ENCODE results near the gene DNAH3. TPM values are rescaled to one million over a fixed set of nuclear protein-coding genes. Genes with fewer than 3 reads are reported as not detected.

DNAH3 gene
- total RNA-seq (2021; fragmentation: NEBNext Ultra II Directional; extraction: Animal tissue kit (Norgen Biotek cat#: 25700)) (0.71 and 0.78 TPM in 2 replicates), polyA plus RNA-seq (2011; rRNA removed) (0.57 and 0.67 TPM in 2 replicates), polyA minus RNA-seq (2011; rRNA and poly(A)+ RNA removed) (2.2 and 3.1 TPM in 2 replicates)
- polyA plus RNA-seq (2011; cell fraction: cytosol; rRNA removed), result 0.94 TPM
- 1.3 TPM for polyA plus RNA-seq (2011; cell fraction: nucleus; rRNA removed)
- 0.76 to 0.93 TPM (median 0.85 TPM) in 4 replicates for polyA plus RNA-seq (2012, experiment 1 of 2)
- polyA plus RNA-seq (2012, experiment 2 of 2), result 0.05 TPM
- polyA plus RNA-seq (2013, experiment 1 of 2), result 0.59 TPM
- 0.35 TPM for polyA plus RNA-seq (2013, experiment 2 of 2)
- polyA minus RNA-seq (2011; cell fraction: cytosol; rRNA and poly(A)+ RNA removed), result 0.29 TPM
- polyA minus RNA-seq (2011; cell fraction: nucleus; rRNA and poly(A)+ RNA removed), result 1.7 TPM
- long read RNA-seq, experiment 1, result 0 reads
- long read RNA-seq, experiment 2, partial matches to known transcripts, result 0 of 2 reads
- long read RNA-seq, experiment 2, other reads (novel, unspliced or antisense), result 2 of 2 reads

DNA sequence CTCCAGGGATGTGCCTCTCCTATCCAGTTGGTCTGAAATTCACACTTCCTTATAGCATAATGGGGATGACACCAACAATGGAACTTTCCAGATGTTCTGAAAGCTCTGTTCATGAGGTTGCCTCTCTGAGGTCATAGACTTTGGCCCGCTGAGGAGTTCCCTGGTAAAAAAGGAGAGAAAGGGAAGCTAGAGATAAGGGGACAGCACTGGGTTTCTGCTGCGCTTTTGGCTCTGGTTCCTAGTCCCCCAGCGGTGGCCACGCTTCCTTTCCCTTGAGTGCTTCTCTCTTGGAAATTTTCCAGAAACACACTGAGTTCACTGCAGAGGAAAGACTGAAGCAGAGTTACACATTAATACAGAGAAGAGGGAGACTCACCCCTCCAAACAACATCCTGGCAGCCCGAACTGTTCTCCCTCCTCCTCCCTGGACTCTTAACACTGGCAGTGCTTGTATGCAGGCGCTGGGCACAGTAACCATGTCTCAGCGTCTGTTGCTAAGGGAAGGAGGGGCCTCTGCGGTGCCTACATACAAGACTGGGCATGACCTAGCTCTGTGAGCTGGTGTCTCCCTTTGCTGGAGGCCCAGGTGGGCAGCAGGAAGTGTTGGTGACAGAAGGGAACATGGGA lies at the start of gene DNAH3:
Gene DNAH3, minus strand, starts transcription at position 472 of the 627 bp plus-strand sequence. CDS start 527 bp downstream, outside the sequence.
- H4K5ac ChIP-seq (ENCODE audit: insufficient read length, low read depth, low read length), result no peak within 1 kb of the TSS
- H3K4me2 ChIP-seq (ENCODE audit: insufficient read depth in 1 of 2, low read depth in 2 of 2, low read length in 2 of 2), result no peak within 1 kb of the TSS
- H3K18ac ChIP-seq (ENCODE audit: extremely low read depth, low read length), result no peak within 1 kb of the TSS
- no peak within 1 kb of the TSS for H2BK12ac ChIP-seq (ENCODE audit: low read depth, low read length)
- DNase-seq (ENCODE audit: low read depth in 1 of 2, low spot score in 2 of 2) (no peak), FAIRE-seq (no peak)
- H3K79me1 ChIP-seq (ENCODE audit: low read depth, low read length), result no peaks in the 10 kb centered on the region
- no peak within 1 kb of the TSS for H2BK5ac ChIP-seq (ENCODE audit: low read depth, low read length)
- H3K36me3 ChIP-seq (ENCODE audit: control insufficient read depth in 2 of 4, insufficient read depth in 4 of 4, low read length in 3 of 4), result no peaks in the 10 kb centered on the region
- no peak within 1 kb of the TSS for H2BK20ac ChIP-seq (ENCODE audit: low read length)
- no peaks in the 10 kb centered on the region for H3K27me3 ChIP-seq (replicated peaks in 1 of 4; ENCODE audit: control insufficient read depth in 3 of 4, extremely low read depth in 1 of 4, insufficient read depth in 3 of 4, low read length in 3 of 4)
- H2BK120ac ChIP-seq (replicated peaks; ENCODE audit: low read depth, low read length), result no peak within 1 kb of the TSS
- H3K4ac ChIP-seq (replicated peaks; ENCODE audit: insufficient read length, low read depth, low read length), result no peak within 1 kb of the TSS
- no peak within 1 kb of the TSS for H3K27ac ChIP-seq (ENCODE audit: low read depth, low read length)
- TF ChIP-seq CBX5 (IDR thresholded peaks at IDR 0.05; ENCODE audit: low read depth, low read length) (no peak), BCL11A (IDR thresholded peaks at IDR 0.05; ENCODE audit: low read depth in 2 of 2, low read length in 2 of 2) (no peak), SRF (IDR thresholded peaks at IDR 0.05; ENCODE audit: low read depth, low read length) (no peak), KDM5A (IDR thresholded peaks at IDR 0.05; ENCODE audit: low read length) (no peak), ATF2 (IDR thresholded peaks at IDR 0.05; ENCODE audit: low read length) (no peak)
- TF ChIP-seq, protein P1, sequence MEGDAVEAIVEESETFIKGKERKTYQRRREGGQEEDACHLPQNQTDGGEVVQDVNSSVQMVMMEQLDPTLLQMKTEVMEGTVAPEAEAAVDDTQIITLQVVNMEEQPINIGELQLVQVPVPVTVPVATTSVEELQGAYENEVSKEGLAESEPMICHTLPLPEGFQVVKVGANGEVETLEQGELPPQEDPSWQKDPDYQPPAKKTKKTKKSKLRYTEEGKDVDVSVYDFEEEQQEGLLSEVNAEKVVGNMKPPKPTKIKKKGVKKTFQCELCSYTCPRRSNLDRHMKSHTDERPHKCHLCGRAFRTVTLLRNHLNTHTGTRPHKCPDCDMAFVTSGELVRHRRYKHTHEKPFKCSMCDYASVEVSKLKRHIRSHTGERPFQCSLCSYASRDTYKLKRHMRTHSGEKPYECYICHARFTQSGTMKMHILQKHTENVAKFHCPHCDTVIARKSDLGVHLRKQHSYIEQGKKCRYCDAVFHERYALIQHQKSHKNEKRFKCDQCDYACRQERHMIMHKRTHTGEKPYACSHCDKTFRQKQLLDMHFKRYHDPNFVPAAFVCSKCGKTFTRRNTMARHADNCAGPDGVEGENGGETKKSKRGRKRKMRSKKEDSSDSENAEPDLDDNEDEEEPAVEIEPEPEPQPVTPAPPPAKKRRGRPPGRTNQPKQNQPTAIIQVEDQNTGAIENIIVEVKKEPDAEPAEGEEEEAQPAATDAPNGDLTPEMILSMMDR (IDR thresholded peaks at IDR 0.05; ENCODE audit: control extremely low read depth in 1 of 3, insufficient read depth in 1 of 3, low read depth in 1 of 3, low read length in 3 of 3), result no peak
- no peak within 1 kb of the TSS for H3K4me3 ChIP-seq (ENCODE audit: extremely low read depth in 1 of 4, insufficient read depth in 2 of 4, low read depth in 3 of 4, low read length in 4 of 4)
- H2AFZ ChIP-seq (ENCODE audit: low read length), result no peak within 1 kb of the TSS
- H3K79me2 ChIP-seq (ENCODE audit: control insufficient read depth in 1 of 2, insufficient read depth in 2 of 2, low read length in 2 of 2), result no peaks in the 10 kb centered on the region
- no peaks in the 10 kb centered on the region for H3K9me3 ChIP-seq (ENCODE audit: insufficient read depth in 2 of 2, low read depth in 1 of 2, low read length in 1 of 2)
- no peaks in the 10 kb centered on the region for H4K20me1 ChIP-seq (replicated peaks in 1 of 2; ENCODE audit: control insufficient read depth in 1 of 2, insufficient read depth in 2 of 2, low read length in 2 of 2)
- POLR2A ChIA-PET (ENCODE audit: partially characterized antibody), result no interaction called here
- no peak within 1 kb of the TSS for H2AK5ac ChIP-seq (ENCODE audit: low read depth, low read length)
- H4K91ac ChIP-seq (replicated peaks; ENCODE audit: insufficient read length, low read length), result no peak within 1 kb of the TSS
- H4K8ac ChIP-seq (ENCODE audit: extremely low read depth, insufficient read depth, low read length), result no peak within 1 kb of the TSS
- H2BK15ac ChIP-seq (ENCODE audit: low read length), result no peak within 1 kb of the TSS; the same call in 1 of the 2 replicates
- H3K23ac ChIP-seq (ENCODE audit: insufficient read length), result no peak within 1 kb of the TSS
- no peaks in the 10 kb centered on the region for H3K4me1 ChIP-seq (replicated peaks in 1 of 4; ENCODE audit: control insufficient read depth in 3 of 4, insufficient read depth in 4 of 4, low read length in 3 of 4)
- WGBS, 2 experiments (ENCODE audit: extremely low coverage in 1 of 2, insufficient coverage in 1 of 2, insufficient read length in 1 of 2, insufficient replicate concordance in 2 of 2, low coverage in 1 of 2, low lambda C conversion rate in 2 of 2, missing lambda C conversion rate in 1 of 2), result 90% methylated on average over 8 of the region's 8 CpGs; no CpG with 5 or more reads in 1 of the 2 experiments
- H3K9ac ChIP-seq (replicated peaks in 1 of 4; ENCODE audit: extremely low read depth in 1 of 4, low read depth in 3 of 4, low read length in 3 of 4), result no peak within 1 kb of the TSS
- H3K23me2 ChIP-seq (ENCODE audit: low read depth, low read length), result peaks cover 1% of the 10 kb centered on the region; the same call in 1 of the 2 replicates
- H3K56ac ChIP-seq (replicated peaks; ENCODE audit: insufficient read length, low read depth, low read length), result no peak within 1 kb of the TSS
- no peak within 1 kb of the TSS for H3K14ac ChIP-seq (ENCODE audit: insufficient read length)
- CTCF ChIA-PET (ENCODE audit: partially characterized antibody), result interaction anchor here (0.6 to 1.8 kb wide), 3 partner anchors 9 to 1179 kb away, joined by 4 to 5 read pairs (median 5); no protein-coding TSS in a partner anchor

Data from H1 (cell line).